CD4-positive, CD25-positive, alpha-beta regulatory T cell (primary cell): ENCODE measurements around the gene NUMA1. TPM values are rescaled to one million over a fixed set of nuclear protein-coding genes. Genes with fewer than 3 reads are reported as not detected.

Experiments
- ATAC-seq, 2 donors: fragments of 150-1000 bp; cut with Tn5 transposase; one replicate each; pipeline ENCODE4 v1.10.0; 2021; ENCODE audit warnings: low read depth in 2 of 2, moderate number of reproducible peaks in 2 of 2, moderate library complexity in 1 of 2
- DNase-seq, 3 donors: peaks; one replicate each; pipeline versions ENCODE4 v3.0.0 to v3.0.0-alpha.2; 2012 to 2022; ENCODE audit warnings: mixed read lengths in 1 of 3
- H3K27ac ChIP-seq: one replicate; pipeline ENCODE4 v1.7.0; 2013; ENCODE audit warnings: mild to moderate bottlenecking, low read length; ENCODE audit not compliant: insufficient read depth, poor library complexity, severe bottlenecking
- H3K27me3 ChIP-seq: one replicate; pipeline ENCODE4 v1.7.0; 2013; ENCODE audit warnings: low read length; ENCODE audit not compliant: control insufficient read depth, insufficient read depth
- H3K36me3 ChIP-seq: one replicate; pipeline ENCODE4 v1.7.0; 2013; ENCODE audit warnings: mild to moderate bottlenecking, low read length, moderate library complexity; ENCODE audit not compliant: control insufficient read depth, insufficient read depth
- H3K4me1 ChIP-seq: 2 replicates; pipeline ENCODE4 v1.7.0; 2013; ENCODE audit warnings: mild to moderate bottlenecking, low read length; ENCODE audit not compliant: insufficient read depth, control insufficient read depth, poor library complexity, severe bottlenecking
- H3K4me3 ChIP-seq: one replicate; pipeline ENCODE4 v1.7.0; 2013; ENCODE audit warnings: low read depth, mild to moderate bottlenecking, low read length, moderate library complexity
- H3K9me3 ChIP-seq, 2 experiments: 1 replicate in 1 of 2; 2 replicates in 1 of 2; pipeline ENCODE4 v1.7.0; 2013; ENCODE audit warnings: low read length in 2 of 2, mild to moderate bottlenecking in 1 of 2, moderate library complexity in 1 of 2; ENCODE audit not compliant: control insufficient read depth in 2 of 2
- H3K27ac Mint-ChIP-seq, 3 donors: one replicate each; pipeline ENCODE4 v1.8.0; 2020 to 2022; ENCODE audit warnings: mild to moderate bottlenecking in 3 of 3, mixed read lengths in 3 of 3, moderate library complexity in 2 of 3
- H3K27me3 Mint-ChIP-seq: one replicate; pipeline ENCODE4 v1.8.0; 2022; ENCODE audit warnings: mild to moderate bottlenecking, mixed read lengths
- H3K36me3 Mint-ChIP-seq: one replicate; pipeline ENCODE4 v1.8.0; 2020; ENCODE audit warnings: mixed read lengths
- H3K4me1 Mint-ChIP-seq, 4 donors: one replicate each; pipeline ENCODE4 v1.8.0; 2020 to 2022; ENCODE audit warnings: mixed read lengths in 4 of 4, mild to moderate bottlenecking in 1 of 4
- H3K4me3 Mint-ChIP-seq, 4 donors: one replicate each; pipeline ENCODE4 v1.8.0; 2020 to 2022; ENCODE audit warnings: mild to moderate bottlenecking in 4 of 4, mixed read lengths in 4 of 4, moderate library complexity in 3 of 4
- H3K9me3 Mint-ChIP-seq, 7 donors: one replicate each; pipeline ENCODE4 v1.8.0; 2020 to 2022; ENCODE audit warnings: mixed read lengths in 7 of 7, mild to moderate bottlenecking in 3 of 7, moderate library complexity in 2 of 7
- polyA plus RNA-seq, 4 donors: library from polyadenylated mRNA; unstranded; fragments of 300-500 nt; fragmentation: Illumina TruSeq; gene quantifications; one replicate each; pipeline ENCODE4 v1.2.3, GENCODE V29; 2021
- total RNA-seq: library from RNA; stranded (reverse); gene quantifications from one replicate; pipeline ENCODE4 v1.2.3, GENCODE V29; 2022

NUMA1 gene
- total and polyA plus RNA-seq, 5 donors from 2014 or later, result 14.0 to 272 (median 23.5) TPM

DNA sequence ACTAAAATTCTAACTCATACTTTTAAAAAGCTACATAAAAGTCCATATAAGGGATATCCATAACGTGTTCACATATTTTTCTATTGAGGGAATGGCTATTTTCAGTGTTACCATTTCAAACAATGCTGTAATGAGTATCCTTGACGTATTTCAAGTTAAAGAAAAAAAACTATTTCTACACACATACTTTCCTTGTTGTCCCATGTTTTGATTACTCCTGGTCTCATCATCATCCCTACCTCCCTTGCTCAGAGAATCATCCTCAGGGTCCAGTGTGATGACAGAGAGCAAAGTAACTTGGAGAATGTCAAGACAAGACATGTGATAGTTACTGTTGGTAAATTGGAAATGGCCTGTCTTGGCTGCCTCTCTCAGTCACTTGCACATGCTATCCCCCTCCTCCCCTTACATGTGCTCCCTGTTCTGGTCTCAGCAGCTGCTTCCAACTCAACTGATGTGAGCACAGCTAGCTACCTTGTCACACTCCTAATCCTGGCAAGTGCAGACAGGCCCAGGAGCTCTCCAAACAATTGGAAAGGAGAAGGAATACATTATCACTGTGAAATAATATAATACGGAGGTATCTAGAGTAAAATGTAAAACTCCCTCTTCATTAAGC, 21.8 kb downstream of the NUMA1 start:
- DNase-seq, result no peak
- Histone ChIP-seq H3K4me3 (no peak overlapping the region), H3K36me3 (no peaks in the 10 kb centered on the region), H3K27me3 (no peaks in the 10 kb centered on the region), H3K9me3 (no peaks in the 10 kb centered on the region), H3K4me1 (peaks cover 7% of the 10 kb centered on the region), H3K27ac (no peak overlapping the region)
- Mint-ChIP-seq H3K27me3 (no peaks in the 10 kb centered on the region), H3K4me3 (no peak overlapping the region), H3K36me3 (peaks cover 6% of the 10 kb centered on the region), H3K9me3 (no peaks in the 10 kb centered on the region), H3K27ac (peak overlapping the region in 1 of 3 donors; percentile 1), H3K4me1 (peaks cover 7 to 22% (median 15%) of the 10 kb centered on the region in 4 donors)
- no peak for ATAC-seq

DNA sequence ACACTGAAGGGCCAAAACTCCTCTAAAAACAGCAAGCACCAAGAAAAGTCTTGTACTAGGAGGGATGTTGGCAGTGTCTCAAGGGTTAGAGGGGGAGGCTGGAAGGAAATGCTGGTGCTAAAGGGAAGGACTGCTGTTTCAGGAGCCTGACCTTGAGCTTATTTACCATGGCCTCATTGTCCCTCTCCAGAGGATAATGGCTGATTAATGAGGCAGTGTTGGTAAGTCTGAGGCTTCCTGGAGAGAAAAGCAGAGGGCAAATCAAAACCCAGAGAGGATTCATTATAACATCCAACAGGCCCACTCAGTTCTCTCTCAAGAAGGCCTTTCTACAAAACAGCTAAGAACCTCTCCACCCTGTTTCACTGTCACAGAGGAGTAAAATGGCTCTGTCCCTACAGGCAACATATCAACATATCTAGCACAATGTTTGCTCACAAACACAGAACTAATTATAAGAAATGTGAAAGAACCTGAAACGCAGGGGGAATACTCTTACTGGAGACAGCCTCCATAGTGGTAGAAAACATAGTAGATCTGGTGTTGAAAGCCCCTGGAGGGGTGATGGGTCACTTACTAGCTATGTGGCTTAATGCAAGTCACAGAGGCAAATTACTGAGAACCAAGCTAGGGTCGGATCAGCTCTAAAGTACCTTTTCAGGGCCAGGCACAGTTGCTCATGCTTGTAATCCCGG, 31.4 kb downstream of the NUMA1 start:
- Histone ChIP-seq H3K4me3 (no peak overlapping the region), H3K27me3 (no peaks in the 10 kb centered on the region), H3K27ac (no peak overlapping the region), H3K36me3 (no peaks in the 10 kb centered on the region), H3K9me3 (no peaks in the 10 kb centered on the region), H3K4me1 (peaks cover under 1% of the 10 kb centered on the region)
- H3K9me3 Mint-ChIP-seq, result no peaks in the 10 kb centered on the region
- peaks cover 2 to 16% (median 7%) of the 10 kb centered on the region in 4 donors for H3K4me1 Mint-ChIP-seq
- no peaks in the 10 kb centered on the region for H3K27me3 Mint-ChIP-seq
- no peak overlapping the region for H3K4me3 Mint-ChIP-seq
- H3K36me3 Mint-ChIP-seq, result peaks cover 3% of the 10 kb centered on the region
- DNase-seq (no peak), ATAC-seq (no peak)
- H3K27ac Mint-ChIP-seq, result peak overlapping the region in 2 of 3 donors; percentile 44 to 80

DNA sequence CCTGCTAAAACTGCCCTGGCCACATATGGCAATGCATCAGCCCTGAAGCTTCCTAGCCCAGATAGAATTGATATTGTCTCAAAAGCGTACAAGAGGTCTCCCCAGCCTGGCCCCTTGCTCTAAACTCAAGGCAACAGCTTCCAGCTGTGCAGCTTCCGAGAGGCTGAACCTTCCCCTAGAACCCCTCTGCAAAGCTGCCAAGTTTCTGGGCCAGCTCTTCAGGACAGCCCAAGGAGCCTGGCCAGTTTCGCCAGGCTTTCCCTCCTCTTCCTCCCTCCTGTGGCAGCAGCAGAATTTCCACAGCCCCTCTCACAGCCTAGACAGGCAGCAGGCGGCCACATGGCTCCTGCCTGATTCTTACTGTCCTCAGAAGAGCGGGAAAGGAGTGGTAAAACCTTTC, 34.5 kb downstream of the NUMA1 start:
- Mint-ChIP-seq H3K4me1 (peaks cover 16 to 38% (median 25%) of the 10 kb centered on the region in 4 donors), H3K9me3 (no peaks in the 10 kb centered on the region), H3K4me3 (no peak overlapping the region), H3K36me3 (peaks cover 3% of the 10 kb centered on the region), H3K27me3 (no peaks in the 10 kb centered on the region), H3K27ac (peak overlapping the region in 1 of 3 donors; percentile 59)
- H3K9me3 ChIP-seq, result no peaks in the 10 kb centered on the region
- H3K4me1 ChIP-seq, result peaks cover 24% of the 10 kb centered on the region
- no peak for DNase-seq
- no peaks in the 10 kb centered on the region for H3K36me3 ChIP-seq
- H3K27me3 ChIP-seq, result no peaks in the 10 kb centered on the region
- no peak overlapping the region for H3K27ac ChIP-seq
- H3K4me3 ChIP-seq, result no peak overlapping the region
- ATAC-seq, result no peak

GRCh38 chr11:72042064-72042745, 38.1 kb downstream of the NUMA1 start:
- H3K9me3 Mint-ChIP-seq, result no peaks in the 10 kb centered on the region
- peak in 1 of 3 donors; percentile 20 for DNase-seq

DNA sequence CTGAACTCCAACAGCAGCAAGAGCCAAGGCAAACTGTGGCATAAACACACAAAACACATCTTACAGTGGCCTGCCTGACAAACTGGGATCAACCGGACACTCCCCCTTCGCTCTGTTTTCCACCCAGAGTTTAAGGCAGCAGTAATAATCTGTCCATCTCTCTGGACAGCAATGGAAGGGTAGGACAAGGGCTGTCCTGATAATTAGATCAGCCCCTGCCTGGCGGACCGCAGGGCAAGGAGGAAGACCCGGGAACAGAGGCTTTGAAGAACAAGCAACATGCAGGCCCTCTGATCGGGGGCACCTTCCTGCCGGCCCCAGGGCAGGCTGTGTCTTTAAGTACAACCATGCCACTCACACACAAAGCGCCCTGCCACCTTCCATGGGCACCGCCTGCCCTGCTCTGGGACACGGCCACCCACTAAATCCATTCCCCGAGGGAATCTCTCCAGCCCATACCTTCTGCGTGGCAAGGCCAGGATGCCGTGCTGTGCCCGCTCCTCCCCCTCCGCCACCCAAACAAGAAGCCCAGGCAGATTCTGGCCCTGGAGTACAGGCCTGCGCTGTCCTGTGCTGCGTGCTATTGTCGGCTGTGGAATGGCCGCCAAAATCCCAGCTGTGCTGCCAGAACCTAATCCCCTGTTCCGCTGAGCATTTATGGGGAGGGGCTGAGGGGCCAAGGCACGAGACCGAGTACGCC, 38.8 kb downstream of the NUMA1 start:
- H3K27ac ChIP-seq, result peak overlapping the region; percentile 94
- peaks cover 64% of the 10 kb centered on the region for H3K4me1 ChIP-seq
- peaks cover 21 to 47% (median 35%) of the 10 kb centered on the region in 4 donors for H3K4me1 Mint-ChIP-seq
- no peaks in the 10 kb centered on the region for H3K27me3 ChIP-seq
- DNase-seq (peak; percentile 17 to 70 (median 57)), ATAC-seq (peak; percentile 31 to 41)
- no peaks in the 10 kb centered on the region for H3K36me3 ChIP-seq
- no peaks in the 10 kb centered on the region for H3K9me3 Mint-ChIP-seq
- no peaks in the 10 kb centered on the region for H3K36me3 Mint-ChIP-seq
- no peak overlapping the region for H3K27ac Mint-ChIP-seq
- H3K4me3 Mint-ChIP-seq, result no peak overlapping the region
- no peaks in the 10 kb centered on the region for H3K27me3 Mint-ChIP-seq
- no peaks in the 10 kb centered on the region for H3K9me3 ChIP-seq
- peak overlapping the region; percentile 90 for H3K4me3 ChIP-seq

More at GRCh38 chr11:72042064-72042745, 38.1 kb downstream of the NUMA1 start:
- H3K27me3 ChIP-seq, result no peaks in the 10 kb centered on the region
- Mint-ChIP-seq H3K4me1 (peaks cover 21 to 40% (median 28%) of the 10 kb centered on the region in 4 donors), H3K4me3 (no peak overlapping the region), H3K27me3 (no peaks in the 10 kb centered on the region), H3K36me3 (no peaks in the 10 kb centered on the region), H3K27ac (no peak overlapping the region)
- peak in 1 of 2 donors; percentile 5 for ATAC-seq
- H3K4me1 ChIP-seq, result peaks cover 57% of the 10 kb centered on the region
- peak overlapping the region; percentile 90 for H3K4me3 ChIP-seq
- no peaks in the 10 kb centered on the region for H3K36me3 ChIP-seq
- peak overlapping the region; percentile 94 for H3K27ac ChIP-seq
- no peaks in the 10 kb centered on the region for H3K9me3 ChIP-seq

DNA sequence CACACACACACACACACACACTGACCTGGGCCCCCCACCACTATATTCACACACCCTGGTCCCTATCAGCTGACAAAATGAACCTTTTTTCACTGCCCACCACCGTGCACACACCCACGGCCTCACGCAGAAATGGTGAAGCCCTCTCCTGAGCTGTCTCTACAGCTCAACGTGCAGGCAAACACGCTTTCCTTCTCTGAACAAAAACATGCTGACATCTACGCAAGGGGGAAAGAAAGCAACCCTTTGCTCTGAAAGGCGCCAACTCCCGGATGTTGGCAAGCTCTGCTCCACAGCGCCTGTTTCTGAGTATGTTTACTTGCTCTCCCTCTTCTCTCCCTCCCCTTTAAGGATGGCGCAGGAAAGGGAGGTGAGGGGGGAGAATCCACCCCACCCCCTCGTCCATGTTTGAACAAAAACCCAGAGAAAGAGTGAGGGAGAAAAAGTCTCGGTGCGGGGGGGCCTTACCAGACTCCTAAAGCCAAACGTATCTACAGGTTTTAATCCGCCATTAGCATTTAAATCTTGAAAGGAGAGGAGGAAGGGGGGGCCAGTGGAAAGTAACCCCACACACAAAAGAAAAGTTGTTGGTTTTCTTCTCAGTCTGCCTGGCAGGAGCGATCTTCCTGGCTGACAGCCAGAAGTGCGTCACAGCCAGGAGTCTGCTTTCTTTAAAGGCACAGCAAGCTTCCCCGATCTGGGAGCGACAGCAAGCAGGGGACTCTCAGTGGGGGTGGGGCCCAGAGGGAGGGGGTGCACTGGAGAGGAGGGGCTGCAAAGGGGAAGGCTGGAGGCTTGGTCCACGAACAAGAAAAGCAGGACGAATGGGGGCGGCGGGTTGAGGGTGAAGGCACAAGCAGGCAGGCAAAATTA, 39.6 kb downstream of the NUMA1 start:
- ATAC-seq (peak; percentile 66 to 67), DNase-seq (peak; percentile 69 to 86 (median 76))
- H3K9me3 Mint-ChIP-seq, result no peaks in the 10 kb centered on the region
- H3K4me1 ChIP-seq, result peaks cover 71% of the 10 kb centered on the region
- peaks cover 4% of the 10 kb centered on the region for H3K36me3 Mint-ChIP-seq
- H3K9me3 ChIP-seq, result no peaks in the 10 kb centered on the region
- H3K4me3 ChIP-seq, result peak overlapping the region; percentile 90
- no peaks in the 10 kb centered on the region for H3K36me3 ChIP-seq
- no peaks in the 10 kb centered on the region for H3K27me3 Mint-ChIP-seq
- H3K4me3 Mint-ChIP-seq, result no peak overlapping the region
- H3K27ac ChIP-seq, result peak overlapping the region; percentile 94
- H3K27me3 ChIP-seq, result no peaks in the 10 kb centered on the region
- H3K4me1 Mint-ChIP-seq, result peaks cover 21 to 55% (median 41%) of the 10 kb centered on the region in 4 donors
- H3K27ac Mint-ChIP-seq, result no peak overlapping the region
